Endothelial cell of umbilical vein (primary cell): ENCODE data around the gene MAP7D2. TPM values are rescaled to one million over a fixed set of nuclear protein-coding genes. Genes with fewer than 3 reads are reported as not detected.

Experiments used
- BruUV-seq: library from RNA; stranded (reverse); fragments of 400-500 nt; replicated peaks from 2 replicates; lab custom pipeline; 2021; lab: Mats Ljungman, UMichigan
- CTCF ChIA-PET: fragments of 300-600, 350-600 bp; sonication (Branson Sonifier 250); formaldehyde crosslinking; loops from one replicate; lab custom pipeline; 2021; ENCODE audit warnings: antibody characterized with exemption, inconsistent platforms; lab: Charles Lee
- POLR2A ChIA-PET: fragments of 300-600, 350-600 bp; sonication (Branson Sonifier 250); formaldehyde crosslinking; loops from one replicate; lab custom pipeline; 2021; ENCODE audit warnings: antibody characterized with exemption, inconsistent platforms; lab: Charles Lee
- DNase-seq: peaks from one replicate; pipeline ENCODE4 v3.0.0-alpha.2; 2011; ENCODE audit warnings: low read depth, low spot score
- FAIRE-seq: peaks from 2 replicates; lab custom pipeline; 2011; peaks lifted over from hg19 to GRCh38; lab: Jason Lieb, UNC
- H2AFZ ChIP-seq: 2 replicates; pipeline ENCODE4 v1.6.0; 2012; ENCODE audit warnings: low read depth, low read length, control low read depth, inconsistent platforms
- H3K27ac ChIP-seq: 2 replicates; pipeline ENCODE4 v1.5.1; 2011; ENCODE audit warnings: low read depth, mild to moderate bottlenecking, control low read depth, low read length, moderate library complexity; ENCODE audit not compliant: insufficient read depth
- H3K27me3 ChIP-seq, 2 experiments: 2 replicates each; pipeline versions ENCODE4 v1.6.0 to v1.6.1; 2011; ENCODE audit warnings: low read length in 2 of 2, mixed read lengths in 1 of 2; ENCODE audit not compliant: control insufficient read depth in 2 of 2, insufficient read depth in 2 of 2
- H3K36me3 ChIP-seq, 2 experiments: 2 replicates in 1 of 2; 3 replicates in 1 of 2; pipeline ENCODE4 v1.5.1; 2011; ENCODE audit warnings: low read length in 2 of 2, mild to moderate bottlenecking in 1 of 2, moderate library complexity in 1 of 2; ENCODE audit not compliant: control insufficient read depth in 2 of 2, insufficient read depth in 2 of 2; ENCODE audit errors: extremely low read depth in 1 of 2
- H3K4me1 ChIP-seq: 3 replicates; pipeline ENCODE4 v1.5.1; 2011; ENCODE audit warnings: mild to moderate bottlenecking, low read length; ENCODE audit not compliant: control insufficient read depth, insufficient read depth; ENCODE audit errors: extremely low read depth
- H3K4me2 ChIP-seq: 2 replicates; pipeline ENCODE4 v1.6.1; 2011; ENCODE audit warnings: low read length, control low read depth, mixed read lengths; ENCODE audit not compliant: insufficient read depth
- H3K4me3 ChIP-seq, 3 experiments: fragments of 200-600 bp in 1 of 3; sonication (generic), shearing (Covaris generic) in 1 of 3; replicated peaks in 1 of 3; 2 replicates each; pipeline ENCODE4 v1.5.1; 2011 to 2016; ENCODE audit warnings: control low read depth in 3 of 3, low read length in 3 of 3, mild to moderate bottlenecking in 2 of 3, inconsistent platforms in 1 of 3, low read depth in 1 of 3, moderate library complexity in 1 of 3; ENCODE audit not compliant: insufficient read depth in 1 of 3
- H3K79me2 ChIP-seq: 2 replicates; pipeline ENCODE4 v1.6.0; 2012; ENCODE audit warnings: low read length, inconsistent platforms; ENCODE audit not compliant: control insufficient read depth, insufficient read depth
- H3K9ac ChIP-seq: replicated peaks from 2 replicates; pipeline ENCODE3; 2011; ENCODE audit warnings: low read length, control low read depth; ENCODE audit not compliant: insufficient read depth; ENCODE audit errors: extremely low read depth
- H3K9me1 ChIP-seq: replicated peaks from 3 replicates; pipeline ENCODE4 v1.6.0; 2011; ENCODE audit warnings: mild to moderate bottlenecking, low read length; ENCODE audit not compliant: control insufficient read depth, insufficient read depth; ENCODE audit errors: extremely low read depth
- H3K9me3 ChIP-seq: replicated peaks from 2 replicates; pipeline ENCODE4 v1.5.1; 2012; ENCODE audit warnings: low read length, inconsistent platforms; ENCODE audit not compliant: control insufficient read depth, insufficient read depth
- H4K20me1 ChIP-seq: replicated peaks from 2 replicates; pipeline ENCODE3; 2011; ENCODE audit warnings: mild to moderate bottlenecking, low read length; ENCODE audit not compliant: control insufficient read depth, insufficient read depth; ENCODE audit errors: extremely low read depth
- CTCF ChIP-seq, 2 donors: IDR thresholded peaks; 1 replicate in 1 of 2; 2 replicates in 1 of 2; pipeline ENCODE4 v1.5.1; 2011; ENCODE audit warnings: low read length in 2 of 2, mild to moderate bottlenecking in 2 of 2, moderate library complexity in 2 of 2, control low read depth in 1 of 2, inconsistent platforms in 1 of 2, low read depth in 1 of 2; ENCODE audit not compliant: insufficient read depth in 1 of 2; ENCODE audit errors: extremely low read depth in 1 of 2
- EZH2 ChIP-seq: IDR thresholded peaks from 2 replicates; pipeline ENCODE4 v1.6.1; 2012; ENCODE audit warnings: borderline replicate concordance, low read depth, mild to moderate bottlenecking, moderate library complexity, low read length, inconsistent platforms; ENCODE audit not compliant: severe bottlenecking
- FOS ChIP-seq: IDR thresholded peaks from 2 replicates; pipeline ENCODE4 v1.6.1; 2011; ENCODE audit warnings: mild to moderate bottlenecking, low read length, moderate library complexity, borderline replicate concordance; ENCODE audit not compliant: insufficient read depth
- GATA2 ChIP-seq: IDR thresholded peaks from 2 replicates; pipeline ENCODE4 v1.7.0; 2011; ENCODE audit warnings: low read depth, mild to moderate bottlenecking, moderate library complexity, mixed read lengths, low read length; ENCODE audit not compliant: insufficient read length, insufficient read depth
- JUN ChIP-seq: IDR thresholded peaks from 2 replicates; pipeline ENCODE4 v1.6.1; 2011; ENCODE audit warnings: borderline replicate concordance, low read depth; ENCODE audit not compliant: insufficient read length, insufficient read depth
- MAX ChIP-seq: IDR thresholded peaks from 2 replicates; pipeline ENCODE4 v1.6.1; 2011; ENCODE audit not compliant: insufficient read depth, insufficient read length
- MYC ChIP-seq: IDR thresholded peaks from one replicate; pipeline ENCODE4 v1.6.1; 2011; ENCODE audit warnings: mild to moderate bottlenecking, low read depth, low read length
- POLR2A ChIP-seq: IDR thresholded peaks from 2 replicates; pipeline ENCODE4 v1.6.1; 2012; ENCODE audit warnings: low read depth, mild to moderate bottlenecking, control low read depth, low read length
- POLR2AphosphoS5 ChIP-seq: IDR thresholded peaks from 2 replicates; pipeline ENCODE4 v1.6.1; 2012; ENCODE audit warnings: low read depth, mild to moderate bottlenecking, control low read depth, low read length, moderate library complexity; ENCODE audit not compliant: insufficient read depth
- dilution Hi-C: fragments of 300-500 bp; cut with MboI; formaldehyde crosslinking; loops from one replicate; pipeline ENCODE4 v1.15.0; 2019; ENCODE audit warnings: low sequenced_read_pairs; ENCODE audit not compliant: extremely low pct_ligation_motif_present
- intact Hi-C: fragments of 100-400 bp; cut with micrococcal nuclease; formaldehyde crosslinking; loops from one replicate; pipeline ENCODE4 v1.10.0; 2022
- polyA plus RNA-seq, 4 experiments: library from polyadenylated mRNA; depleted of rRNA in 3 of 4; stranded (reverse) in 3 of 4; unstranded in 1 of 4; fragments of >200 nt; gene quantifications; 2 replicates each; pipeline versions ENCODE4 v1.2.1 to v1.2.3, GENCODE V29; 2011 to 2012; ENCODE audit warnings: missing spikeins in 1 of 4
- total RNA-seq: library from RNA; stranded (reverse); gene quantifications from 2 replicates; pipeline ENCODE4 v1.2.3, GENCODE V29; 2021

Gene MAP7D2
- total and polyA plus RNA-seq, 2 donors (not counting 3 experiments of a cell fraction or from before 2014, with no cell fraction given): 0.08 to 0.15 TPM

- FAIRE-seq (peak; percentile 62), DNase-seq (no peak)
- no peak overlapping the region for H3K27ac ChIP-seq
- intact Hi-C loops (no loop called here), dilution Hi-C loops (no loop called here)
- no peaks in the 10 kb centered on the region for H3K9me3 ChIP-seq
- ChIA-PET CTCF (no interaction called here), POLR2A (no interaction called here)
- no peaks in the 10 kb centered on the region for H3K27me3 ChIP-seq
- TF ChIP-seq GATA2: no peak
- TF ChIP-seq FOS: no peak
- no peak for TF ChIP-seq POLR2A
- TF ChIP-seq CTCF (IDR thresholded peaks at IDR 0.05; ENCODE audit: extremely low read depth in 1 of 2, insufficient read depth in 1 of 2, low read depth in 1 of 2, low read length in 2 of 2): no peak
- TF ChIP-seq POLR2AphosphoS5: no peak
- no peak for TF ChIP-seq EZH2
- TF ChIP-seq MAX: no peak
- TF ChIP-seq MYC: no peak
- no peak for TF ChIP-seq JUN
- H4K20me1 ChIP-seq: no peaks in the 10 kb centered on the region
- H3K4me2 ChIP-seq: no peak overlapping the region
- H3K9me1 ChIP-seq: no peaks in the 10 kb centered on the region
- no peak overlapping the region for H2AFZ ChIP-seq
- no TSS peak for BruUV-seq
- no peaks in the 10 kb centered on the region for H3K79me2 ChIP-seq
- H3K9ac ChIP-seq: no peak overlapping the region
- no peak overlapping the region for H3K4me3 ChIP-seq
- no peaks in the 10 kb centered on the region for H3K36me3 ChIP-seq
- H3K4me1 ChIP-seq: peaks cover 3% of the 10 kb centered on the region
These were observed 128.9 kb downstream of the MAP7D2 start for GRCh38 chrX:19987856-19988255.
